Measurements from ENCODE around the gene GPR162. TPM values are rescaled to one million over a fixed set of nuclear protein-coding genes. Genes with fewer than 3 reads are reported as not detected.

The GPR162 gene
- total and polyA plus RNA-seq, 12 donors = 1.1 to 42.6 (median 5.1) TPM

- Histone ChIP-seq H3K4me3 (peak within 1 kb of the TSS in 2 of 4 donors; percentile 49 to 78), H3K27ac (peak within 1 kb of the TSS in 3 of 5 donors; percentile 16 to 82 (median 75)), H3K4me1 (replicated peaks in 1 of 2) (peaks cover 0 to 10% of the 10 kb centered on the region in 2 donors), H3K27me3 (peaks cover 3% of the 10 kb centered on the region), H3K9me3 (replicated peaks in 1 of 3) (no peaks in the 10 kb centered on the region), H3K36me3 (replicated peaks in 1 of 2) (peaks cover 0 to 3% of the 10 kb centered on the region in 2 donors)
- intact Hi-C loops (cut with DNase I) = loop anchor here in 1 of 2 donors (10.0 kb wide), 1 partner anchor 83 kb away; no protein-coding TSS in a partner anchor
- TF ChIP-seq POLR2A (IDR thresholded peaks at IDR 0.05) (peak in 1 of 2 donors; percentile 22), CTCF (IDR thresholded peaks at IDR 0.05) (peak in 1 of 6 experiments; percentile 1)
- 1 to 2% (median 1%) methylated on average over 13 to 59 of the region's 60 CpGs for WGBS, 4 donors
- peak in 1 of 7 donors; percentile 67 for DNase-seq
Measured at GRCh38 chr12:6827982-6828780, 6.6 kb downstream of the GPR162 start, which contains the start of gene P3H3. Gene P3H3 (plus strand): TSS chr12:6828407. CDS start chr12:6828441, 34 bp downstream.

DNA sequence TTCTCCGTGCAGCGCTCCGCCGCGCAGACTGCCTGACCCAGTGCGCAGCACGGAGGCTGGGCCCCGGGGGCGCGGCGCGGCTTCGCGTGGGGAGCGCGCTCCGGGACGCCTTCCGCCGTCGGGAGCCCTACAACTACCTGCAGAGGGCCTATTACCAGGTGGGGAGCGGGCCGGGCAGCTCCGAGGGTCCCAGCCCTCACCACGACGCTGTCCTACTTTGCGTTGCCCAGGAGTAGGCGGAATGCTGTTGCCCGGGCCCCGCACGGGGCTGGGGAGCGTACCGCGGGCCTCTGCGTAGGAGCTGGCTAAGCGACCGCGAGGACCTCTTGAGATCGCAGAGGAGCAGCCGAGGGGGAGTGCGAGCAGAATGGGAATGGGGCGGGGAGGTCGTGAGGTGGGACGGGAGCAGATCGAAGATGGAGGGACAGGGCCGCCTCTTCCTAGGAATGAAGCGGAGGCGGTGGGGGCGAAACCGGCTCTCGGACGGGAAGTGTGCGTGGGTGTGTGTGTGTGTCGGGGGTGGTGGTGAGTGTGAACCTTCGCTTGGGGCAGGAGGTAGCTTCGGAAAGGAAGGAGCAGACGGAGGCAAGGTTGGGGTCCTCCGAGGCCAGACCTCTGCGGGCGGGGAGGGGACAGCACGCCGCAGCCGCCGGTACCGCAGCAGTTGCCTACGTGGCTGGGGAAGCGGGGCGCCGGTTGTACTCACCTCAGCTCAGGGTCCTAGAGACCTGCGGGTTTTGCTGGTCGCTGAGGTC is 7.3 kb downstream of the GPR162 start:
- intact Hi-C loops (cut with DNase I) = loop anchor here in 1 of 2 donors (10.0 kb wide), 1 partner anchor 84 kb away; no protein-coding TSS in a partner anchor
- 0 to 3% (median 1%) methylated on average over 31 to 71 of the region's 71 CpGs for WGBS, 4 donors
- peaks cover 0 to 8% of the 10 kb centered on the region in 2 donors for H3K36me3 ChIP-seq (replicated peaks in 1 of 2)
- H3K4me1 ChIP-seq (replicated peaks in 1 of 2) = peaks cover 3 to 18% of the 10 kb centered on the region in 2 donors
- no peaks in the 10 kb centered on the region for H3K27me3 ChIP-seq
- peak overlapping the region in 2 of 4 donors; percentile 49 to 78 for H3K4me3 ChIP-seq
- peak overlapping the region in 3 of 5 donors; percentile 16 to 82 (median 75) for H3K27ac ChIP-seq
- DNase-seq = peak in 2 of 7 donors; percentile 48 to 76
- TF ChIP-seq POLR2A (IDR thresholded peaks at IDR 0.05) = peak in 1 of 2 donors; percentile 26
- TF ChIP-seq CTCF (IDR thresholded peaks at IDR 0.05) = no peak
- no peaks in the 10 kb centered on the region for H3K9me3 ChIP-seq (replicated peaks in 1 of 3)

GRCh38 chr12:6829536-6830220 is 8.1 kb downstream of the GPR162 start:
- H3K9me3 ChIP-seq (replicated peaks in 1 of 3) = no peaks in the 10 kb centered on the region
- H3K4me1 ChIP-seq (replicated peaks in 1 of 2) = peaks cover 3 to 18% of the 10 kb centered on the region in 2 donors
- 56 to 69% (median 64%) methylated on average over 12 to 19 of the region's 19 CpGs for WGBS, 4 donors
- intact Hi-C loops (cut with DNase I) = loop anchor here in 1 of 2 donors (10.0 kb wide), 1 partner anchor 85 kb away; no protein-coding TSS in a partner anchor
- no peaks in the 10 kb centered on the region for H3K27me3 ChIP-seq
- peak overlapping the region in 2 of 4 donors; percentile 49 to 78 for H3K4me3 ChIP-seq
- H3K36me3 ChIP-seq (replicated peaks in 1 of 2) = peaks cover 0 to 9% of the 10 kb centered on the region in 2 donors
- peak overlapping the region in 3 of 5 donors; percentile 16 to 82 (median 75) for H3K27ac ChIP-seq
- DNase-seq = peak in 1 of 7 donors; percentile 70
- TF ChIP-seq POLR2A (IDR thresholded peaks at IDR 0.05) (no peak), CTCF (IDR thresholded peaks at IDR 0.05) (no peak)
